Measurements from ENCODE around the gene MEGF9.

Gene MEGF9

DNA sequence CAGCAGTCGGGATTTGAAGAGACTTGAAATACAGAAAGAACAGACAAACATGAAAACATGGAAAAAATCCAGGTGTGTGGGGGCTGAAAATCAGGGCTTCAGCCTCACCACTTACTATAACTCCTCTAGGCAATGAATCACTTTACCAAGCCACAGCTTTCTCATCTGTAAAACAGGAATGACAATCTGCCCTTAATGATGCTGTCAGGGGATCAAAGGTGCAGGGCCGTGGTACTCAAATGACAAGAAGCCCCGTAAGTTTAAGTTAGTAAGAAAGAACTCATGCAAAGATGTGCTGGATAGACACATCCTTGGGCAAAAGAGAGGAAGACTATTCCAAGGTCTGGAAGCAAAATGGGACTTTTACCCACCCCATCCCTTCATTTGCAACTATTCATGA is 44.3 kb upstream of the MEGF9 start:
- peaks cover 6% of the 10 kb centered on the region; the same call in 1 of the 2 replicates for H3K36me3 ChIP-seq (ENCODE audit: low read length)
- no peak overlapping the region for H2AFZ ChIP-seq (ENCODE audit: low read depth, low read length, severe bottlenecking)
- no peak overlapping the region for H3K27ac ChIP-seq (ENCODE audit: low read depth, low read length)
- H3K9me3 ChIP-seq (ENCODE audit: insufficient read depth, low read length) = no peaks in the 10 kb centered on the region
- no peaks in the 10 kb centered on the region for H3K27me3 ChIP-seq (ENCODE audit: low read length)
- H3K4me3 ChIP-seq (ENCODE audit: insufficient read depth, low read length, poor library complexity, severe bottlenecking) = no peak overlapping the region
- H3F3A ChIP-seq (ENCODE audit: insufficient read depth) = peaks cover 21% of the 10 kb centered on the region
- H3K9ac ChIP-seq (ENCODE audit: low read length) = no peak overlapping the region
- TF ChIP-seq, protein P1, sequence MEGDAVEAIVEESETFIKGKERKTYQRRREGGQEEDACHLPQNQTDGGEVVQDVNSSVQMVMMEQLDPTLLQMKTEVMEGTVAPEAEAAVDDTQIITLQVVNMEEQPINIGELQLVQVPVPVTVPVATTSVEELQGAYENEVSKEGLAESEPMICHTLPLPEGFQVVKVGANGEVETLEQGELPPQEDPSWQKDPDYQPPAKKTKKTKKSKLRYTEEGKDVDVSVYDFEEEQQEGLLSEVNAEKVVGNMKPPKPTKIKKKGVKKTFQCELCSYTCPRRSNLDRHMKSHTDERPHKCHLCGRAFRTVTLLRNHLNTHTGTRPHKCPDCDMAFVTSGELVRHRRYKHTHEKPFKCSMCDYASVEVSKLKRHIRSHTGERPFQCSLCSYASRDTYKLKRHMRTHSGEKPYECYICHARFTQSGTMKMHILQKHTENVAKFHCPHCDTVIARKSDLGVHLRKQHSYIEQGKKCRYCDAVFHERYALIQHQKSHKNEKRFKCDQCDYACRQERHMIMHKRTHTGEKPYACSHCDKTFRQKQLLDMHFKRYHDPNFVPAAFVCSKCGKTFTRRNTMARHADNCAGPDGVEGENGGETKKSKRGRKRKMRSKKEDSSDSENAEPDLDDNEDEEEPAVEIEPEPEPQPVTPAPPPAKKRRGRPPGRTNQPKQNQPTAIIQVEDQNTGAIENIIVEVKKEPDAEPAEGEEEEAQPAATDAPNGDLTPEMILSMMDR (IDR thresholded peaks at IDR 0.05; ENCODE audit: insufficient read depth, low read length, poor library complexity, severe bottlenecking) = no peak
- TF ChIP-seq EZH2phosphoT487 (conservative IDR thresholded peaks at IDR 0.05; ENCODE audit: low read length) = no peak
- no peak overlapping the region for H3K4me2 ChIP-seq (ENCODE audit: low read depth, low read length, poor library complexity, severe bottlenecking)
- no peaks in the 10 kb centered on the region for H3K9me2 ChIP-seq (replicated peaks; ENCODE audit: insufficient read depth, low read length)
- H4K20me1 ChIP-seq (ENCODE audit: low read depth, low read length) = no peaks in the 10 kb centered on the region
- no peaks in the 10 kb centered on the region for H3K79me2 ChIP-seq (ENCODE audit: insufficient read depth, low read length)

DNA sequence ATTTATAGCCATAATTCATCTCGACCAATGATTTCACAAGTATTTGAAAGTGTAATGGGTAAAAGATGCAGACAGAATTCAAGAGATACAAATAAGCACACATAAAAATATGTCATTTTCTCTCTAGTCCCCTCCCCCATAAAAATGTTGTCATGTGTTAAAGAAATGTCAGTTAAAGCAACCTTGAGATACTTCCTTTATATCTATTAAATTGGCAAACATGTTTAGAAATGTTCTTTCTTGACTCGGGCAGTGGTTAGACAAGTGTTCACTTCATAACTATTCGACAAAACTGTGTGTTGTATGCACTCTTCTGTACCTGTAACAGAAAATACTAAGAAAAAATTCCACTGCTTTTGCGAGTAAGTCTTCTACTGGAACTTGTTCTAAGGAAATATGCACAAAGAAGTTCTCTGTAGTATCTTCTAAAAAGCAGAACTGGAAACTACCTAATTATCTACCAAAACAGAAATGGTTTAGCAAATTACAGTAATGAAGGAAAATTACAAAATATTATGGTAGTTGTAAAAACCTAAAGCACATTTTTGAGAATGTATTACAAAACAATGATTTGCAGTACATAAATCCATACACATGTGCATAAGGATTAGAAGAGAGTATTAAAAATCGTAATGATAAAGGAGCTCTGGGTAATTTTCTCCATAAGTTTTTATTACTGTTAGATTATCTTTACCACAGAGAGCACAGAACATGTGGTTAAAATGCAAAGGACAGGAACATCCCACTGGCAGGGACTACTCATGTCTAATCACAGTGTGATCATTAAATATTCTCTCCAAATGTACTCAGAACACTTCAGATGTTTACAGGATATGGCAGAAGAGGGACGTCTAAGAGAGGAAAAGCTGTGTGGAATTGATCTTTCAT is 43.0 kb upstream of the MEGF9 start:
- Histone ChIP-seq H3K79me2 (ENCODE audit: insufficient read depth, low read length) (no peaks in the 10 kb centered on the region), H3F3A (ENCODE audit: insufficient read depth) (peaks cover 21% of the 10 kb centered on the region), H3K9me3 (ENCODE audit: insufficient read depth, low read length) (no peaks in the 10 kb centered on the region), H3K27me3 (ENCODE audit: low read length) (no peaks in the 10 kb centered on the region), H3K4me3 (ENCODE audit: insufficient read depth, low read length, poor library complexity, severe bottlenecking) (no peak overlapping the region), H4K20me1 (ENCODE audit: low read depth, low read length) (no peaks in the 10 kb centered on the region), H3K36me3 (ENCODE audit: low read length) (no peaks in the 10 kb centered on the region), H3K4me2 (ENCODE audit: low read depth, low read length, poor library complexity, severe bottlenecking) (no peak overlapping the region), H3K27ac (ENCODE audit: low read depth, low read length) (peak overlapping the region; percentile 25), H2AFZ (ENCODE audit: low read depth, low read length, severe bottlenecking) (no peak overlapping the region), H3K9ac (ENCODE audit: low read length) (no peak overlapping the region; the same call in 1 of the 2 replicates), H3K9me2 (replicated peaks; ENCODE audit: insufficient read depth, low read length) (no peaks in the 10 kb centered on the region)
- no peak for TF ChIP-seq EZH2phosphoT487 (conservative IDR thresholded peaks at IDR 0.05; ENCODE audit: low read length)
- TF ChIP-seq, protein P1 (IDR thresholded peaks at IDR 0.05; ENCODE audit: insufficient read depth, low read length, poor library complexity, severe bottlenecking) = no peak

DNA sequence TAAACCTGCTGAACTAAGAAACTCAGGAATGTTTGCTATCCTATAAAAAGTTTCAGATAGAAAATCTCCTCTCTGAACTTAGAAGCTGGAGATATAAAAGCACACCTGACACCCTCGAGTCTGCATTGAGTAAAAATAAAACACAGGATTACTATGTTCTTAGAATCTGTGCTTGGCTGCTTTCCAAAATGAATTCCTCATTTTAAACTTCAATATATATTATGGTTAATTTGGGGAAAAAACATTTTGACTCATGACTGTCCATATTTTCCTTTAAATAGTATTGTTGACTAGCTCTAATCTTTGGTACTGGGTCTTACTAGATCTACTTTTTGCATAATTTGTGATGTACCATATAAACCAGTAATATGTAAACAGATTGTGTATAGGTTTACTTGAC is 42.3 kb upstream of the MEGF9 start:
- H3K9ac ChIP-seq (ENCODE audit: low read length) = no peak overlapping the region; the same call in 1 of the 2 replicates
- no peaks in the 10 kb centered on the region for H3K79me2 ChIP-seq (ENCODE audit: insufficient read depth, low read length)
- H2AFZ ChIP-seq (ENCODE audit: low read depth, low read length, severe bottlenecking) = no peak overlapping the region
- H3K4me3 ChIP-seq (ENCODE audit: insufficient read depth, low read length, poor library complexity, severe bottlenecking) = no peak overlapping the region
- H3K36me3 ChIP-seq (ENCODE audit: low read length) = no peaks in the 10 kb centered on the region
- H3K27ac ChIP-seq (ENCODE audit: low read depth, low read length) = peak overlapping the region; percentile 25
- no peak overlapping the region for H3K4me2 ChIP-seq (ENCODE audit: low read depth, low read length, poor library complexity, severe bottlenecking)
- no peaks in the 10 kb centered on the region for H4K20me1 ChIP-seq (ENCODE audit: low read depth, low read length)
- TF ChIP-seq, protein P1 (IDR thresholded peaks at IDR 0.05; ENCODE audit: insufficient read depth, low read length, poor library complexity, severe bottlenecking) = no peak
- no peak for TF ChIP-seq EZH2phosphoT487 (conservative IDR thresholded peaks at IDR 0.05; ENCODE audit: low read length)
- peaks cover 21% of the 10 kb centered on the region for H3F3A ChIP-seq (ENCODE audit: insufficient read depth)
- H3K27me3 ChIP-seq (ENCODE audit: low read length) = no peaks in the 10 kb centered on the region
- no peaks in the 10 kb centered on the region for H3K9me3 ChIP-seq (ENCODE audit: insufficient read depth, low read length)
- H3K9me2 ChIP-seq (replicated peaks; ENCODE audit: insufficient read depth, low read length) = no peaks in the 10 kb centered on the region

Data from SU-DHL-6 (cell line).